Panc1 (cell line): Measurements from ENCODE around the gene HM13.
A peak's percentile ranks its signal among the peaks of the same experiment; 100 is the strongest.

ENCODE experiments used
- CTCF ChIP-seq: fragments of 450-650 bp; IDR thresholded peaks from 2 replicates; pipeline ENCODE4 v1.5.1; 2017; ENCODE audit warnings: mild to moderate bottlenecking
- POLR2AphosphoS5 ChIP-seq: IDR thresholded peaks from 2 replicates; pipeline ENCODE4 v1.6.1; 2012; ENCODE audit warnings: mild to moderate bottlenecking, low read depth, low read length, moderate library complexity
- REST ChIP-seq, 2 experiments: IDR thresholded peaks; 2 replicates each; pipeline ENCODE4 v1.6.1; 2011 to 2012; ENCODE audit warnings: low read depth in 2 of 2, control low read depth in 1 of 2, low read length in 1 of 2, mild to moderate bottlenecking in 1 of 2, moderate library complexity in 1 of 2; ENCODE audit not compliant: insufficient read depth in 1 of 2
- SIN3A ChIP-seq: IDR thresholded peaks from 2 replicates; pipeline ENCODE4 v1.6.1; 2012; ENCODE audit warnings: low read depth, mild to moderate bottlenecking, low read length, moderate library complexity, borderline replicate concordance; ENCODE audit not compliant: insufficient read depth

GRCh38 chr20:31567380-31567720 lies 53.1 kb downstream of the HM13 start:
- TF ChIP-seq CTCF (peak; percentile 47), POLR2AphosphoS5 (no peak), SIN3A (no peak), REST (IDR thresholded peaks at IDR 0.05; ENCODE audit: insufficient read depth in 1 of 2, low read depth in 2 of 2, low read length in 1 of 2) (no peak)
